Measurements from ENCODE around the gene TUBGCP3. TPM values are rescaled to one million over a fixed set of nuclear protein-coding genes. Genes with fewer than 3 reads are reported as not detected.
"Not testable (repeated sequence)": the region's sequence is repeated elsewhere in the genome, so short reads cannot be mapped to it uniquely, and the experiment has no call there.

TUBGCP3 gene
- total RNA-seq, 1 experiment from 2014 or later = 13.8 TPM

DNA sequence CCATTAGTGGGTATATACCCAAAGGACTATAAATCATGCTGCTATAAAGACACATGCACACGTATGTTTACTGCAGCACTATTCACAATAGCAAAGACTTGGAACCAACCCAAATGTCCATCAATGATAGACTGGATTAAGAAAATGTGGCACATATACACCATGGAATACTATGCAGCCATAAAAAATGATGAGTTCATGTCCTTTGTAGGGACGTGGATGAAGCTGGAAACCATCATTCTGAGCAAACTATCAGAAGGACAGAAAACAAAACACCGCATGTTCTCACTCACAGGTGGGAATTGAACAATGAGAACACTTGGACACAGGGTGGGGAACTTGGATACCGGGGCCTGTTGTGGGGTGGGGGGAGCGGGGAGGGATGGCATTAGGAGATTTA is 39.0 kb downstream of the TUBGCP3 start:
- DNase-seq (ENCODE audit: low spot score); in situ Hi-C loops (cut with HindIII; ENCODE audit: low sequenced_read_pairs): not testable (repeated sequence)

DNA sequence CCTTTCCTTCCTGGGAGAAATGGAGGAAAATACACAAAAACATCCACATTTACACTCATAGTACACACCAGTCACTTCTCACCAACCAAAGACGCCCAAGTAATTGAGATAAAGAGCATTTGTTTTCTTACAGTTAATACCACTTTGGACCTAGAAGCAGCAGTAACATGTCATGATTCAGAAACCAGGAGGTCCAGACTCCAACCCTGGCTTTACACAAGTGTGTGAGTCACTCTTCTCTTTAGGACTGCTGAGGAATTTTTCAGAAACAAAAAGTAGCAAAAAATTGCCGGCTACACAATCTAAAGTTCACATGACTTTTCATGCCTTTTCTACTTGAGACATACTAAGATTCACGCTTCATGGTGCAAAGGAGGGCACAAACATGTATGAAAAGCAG is 42.1 kb downstream of the TUBGCP3 start:
- in situ Hi-C loops (cut with HindIII; ENCODE audit: low sequenced_read_pairs) = no loop called here

DNA sequence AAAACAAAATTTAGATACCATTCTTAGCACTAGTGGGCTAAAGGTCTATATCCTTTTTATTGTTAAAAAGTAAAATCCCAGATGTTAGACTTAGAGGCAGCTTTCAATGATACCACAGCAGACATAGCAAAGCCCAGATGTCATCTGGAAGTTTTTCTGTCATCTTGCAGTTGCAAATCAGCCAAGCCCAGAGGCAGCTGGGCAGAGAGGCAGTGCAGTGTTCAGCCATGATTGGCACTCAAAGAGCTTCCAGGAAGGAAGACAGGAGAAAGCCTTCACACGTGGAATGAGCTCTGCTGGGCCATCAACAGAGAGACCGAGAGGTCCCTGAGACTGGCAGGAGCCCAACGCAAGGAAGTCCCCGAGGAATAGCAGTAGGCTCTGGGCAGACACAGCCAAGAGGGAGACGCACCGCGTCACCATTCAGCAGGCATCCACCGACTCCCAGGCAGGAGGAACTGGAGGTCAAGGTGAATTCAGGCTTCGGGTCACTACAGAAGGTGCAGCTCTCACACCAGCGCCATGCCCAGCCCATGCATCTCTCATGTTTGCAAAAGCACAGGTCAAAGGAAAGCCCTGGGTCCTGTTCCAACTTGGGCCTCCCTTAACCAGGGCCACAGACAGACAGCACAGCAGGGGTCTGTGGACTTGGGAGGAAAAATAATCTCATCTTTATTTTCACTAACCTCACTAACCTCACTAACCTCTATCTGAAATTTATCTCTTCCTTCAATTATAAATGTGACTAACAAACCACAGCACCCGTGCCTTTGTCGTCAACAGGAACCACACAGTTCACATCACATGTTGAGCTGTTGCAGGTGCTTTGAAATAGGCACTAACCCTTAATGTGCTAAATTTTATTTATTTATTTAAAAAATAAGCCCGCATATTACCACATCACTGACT is 54.9 kb downstream of the TUBGCP3 start:
- DNase-seq (ENCODE audit: low spot score) = no peak
- in situ Hi-C loops (cut with HindIII; ENCODE audit: low sequenced_read_pairs) = no loop called here

More for the DNA sequence above, 42.1 kb downstream of the TUBGCP3 start:
- no peak for DNase-seq (ENCODE audit: low spot score)

DNA sequence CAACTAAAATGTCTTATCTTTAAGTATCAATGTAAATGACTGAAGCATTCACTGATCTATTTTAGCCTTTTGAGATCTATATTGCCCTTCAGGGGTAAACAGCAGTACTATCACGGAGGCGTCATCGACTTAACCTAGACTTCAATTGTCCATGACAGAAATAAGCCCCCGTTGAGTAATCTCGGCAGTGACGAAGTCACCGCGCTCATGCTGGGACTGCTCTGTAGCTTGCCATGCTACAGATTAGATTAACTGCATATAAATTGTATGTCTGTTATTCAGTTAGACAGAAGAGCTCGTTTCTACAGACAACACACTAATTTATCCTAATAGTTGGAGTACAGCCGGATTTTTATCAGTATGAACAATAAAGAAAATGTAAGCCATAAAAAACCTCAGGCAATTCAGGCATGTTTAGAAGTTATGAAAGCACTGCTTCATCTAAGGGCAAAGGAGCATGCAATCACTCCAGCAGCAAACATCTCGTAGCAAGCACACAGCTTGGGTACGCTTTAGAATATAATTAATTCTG is 56.6 kb downstream of the TUBGCP3 start:
- no peak for DNase-seq (ENCODE audit: low spot score)
- in situ Hi-C loops (cut with HindIII; ENCODE audit: low sequenced_read_pairs) = no loop called here

DNA sequence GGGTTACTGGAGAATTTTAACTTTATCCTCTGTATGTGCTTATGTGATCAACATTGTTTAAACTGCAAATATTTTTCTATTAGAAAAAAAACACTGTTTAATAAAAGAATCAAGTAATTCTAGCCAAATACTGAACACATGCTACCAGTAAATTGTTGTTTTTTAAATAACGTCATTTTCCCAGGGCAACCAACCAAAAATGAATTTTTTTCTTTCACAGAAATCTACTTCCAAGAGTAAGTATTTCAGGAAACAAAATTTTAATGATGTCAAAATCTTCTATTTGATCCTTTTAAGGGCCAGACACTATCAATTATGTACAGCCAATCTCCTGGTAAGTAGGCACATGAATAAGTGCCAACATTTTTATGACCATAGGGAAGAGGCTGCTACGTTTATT is 57.1 kb downstream of the TUBGCP3 start:
- no peak for DNase-seq (ENCODE audit: low spot score)
- in situ Hi-C loops (cut with HindIII; ENCODE audit: low sequenced_read_pairs) = no loop called here

DNA sequence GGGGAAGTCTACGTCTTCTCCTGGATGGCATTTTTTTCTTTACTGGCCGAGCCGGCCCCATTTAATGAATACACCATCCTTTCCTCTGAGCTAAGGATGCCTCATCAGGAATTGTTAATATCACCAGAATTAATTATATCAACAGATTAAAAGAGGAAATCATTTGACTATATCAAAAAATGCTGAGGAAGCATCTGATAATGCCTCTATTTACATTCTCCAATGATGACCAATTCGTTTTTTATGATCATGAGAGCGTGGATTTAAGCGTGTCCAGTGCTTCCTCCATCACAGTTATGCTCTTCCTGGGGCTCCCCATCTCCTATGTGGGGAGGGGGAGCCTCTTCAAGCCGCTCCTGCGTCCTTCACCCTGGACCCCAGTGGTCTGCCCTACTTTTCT is 58.7 kb downstream of the TUBGCP3 start:
- no peak for DNase-seq (ENCODE audit: low spot score)
- in situ Hi-C loops (cut with HindIII; ENCODE audit: low sequenced_read_pairs) = no loop called here

DNA sequence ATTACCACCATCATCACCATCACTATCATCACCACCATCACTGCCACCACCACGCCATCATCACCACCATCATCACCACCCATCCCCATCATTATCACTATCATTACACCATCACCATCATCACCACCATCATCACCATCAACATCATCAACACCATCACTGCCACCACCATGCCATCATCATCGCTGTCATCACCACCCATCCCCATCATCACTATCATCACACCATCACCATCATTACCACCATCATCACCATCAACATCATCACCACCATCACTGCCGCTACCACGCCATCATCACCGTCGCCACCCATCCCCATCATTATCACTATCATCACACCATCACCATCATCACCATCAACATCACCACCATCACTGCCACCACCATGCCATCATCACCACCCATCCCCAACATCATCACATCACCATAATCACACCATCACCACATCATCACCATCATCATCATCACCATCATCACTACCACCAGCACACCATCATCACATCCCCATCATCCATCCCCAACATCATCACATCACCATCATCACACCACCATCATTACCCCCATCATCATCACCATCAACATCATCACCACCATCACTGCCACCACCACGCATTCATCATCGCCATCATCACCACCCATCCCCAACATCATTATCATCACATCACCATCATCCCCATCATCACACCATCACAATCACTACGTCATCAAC is 61.7 kb downstream of the TUBGCP3 start:
- in situ Hi-C loops (cut with HindIII; ENCODE audit: low sequenced_read_pairs) = no loop called here
- no peak for DNase-seq (ENCODE audit: low spot score)

DNA sequence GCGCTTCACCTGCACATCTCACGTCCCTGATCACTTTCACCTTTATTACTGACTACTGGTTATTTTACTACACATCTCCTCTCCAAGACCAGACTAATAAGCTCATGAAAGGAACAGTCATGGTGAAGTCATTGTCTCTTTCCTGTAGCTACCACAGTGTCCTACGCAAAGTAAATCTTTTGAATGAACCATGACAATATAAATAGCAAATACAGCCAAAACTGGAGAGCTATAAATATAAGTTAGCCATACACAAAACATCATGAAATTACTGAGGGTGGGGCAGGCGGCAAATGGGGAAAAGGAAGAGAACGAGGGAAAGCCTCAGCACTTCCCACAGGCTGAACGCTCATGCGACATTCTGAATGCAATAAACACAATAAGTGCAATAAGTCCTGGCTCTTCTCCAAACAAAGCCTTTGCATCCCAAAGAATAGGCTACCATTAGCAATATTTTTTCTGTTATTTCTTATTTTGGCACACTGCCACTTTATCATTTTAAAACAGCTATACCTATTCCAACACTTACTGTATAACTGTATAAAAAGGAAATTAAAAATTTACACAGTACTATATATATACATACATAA is 62.5 kb downstream of the TUBGCP3 start:
- in situ Hi-C loops (cut with HindIII; ENCODE audit: low sequenced_read_pairs) = no loop called here
- no peak for DNase-seq (ENCODE audit: low spot score)

DNA sequence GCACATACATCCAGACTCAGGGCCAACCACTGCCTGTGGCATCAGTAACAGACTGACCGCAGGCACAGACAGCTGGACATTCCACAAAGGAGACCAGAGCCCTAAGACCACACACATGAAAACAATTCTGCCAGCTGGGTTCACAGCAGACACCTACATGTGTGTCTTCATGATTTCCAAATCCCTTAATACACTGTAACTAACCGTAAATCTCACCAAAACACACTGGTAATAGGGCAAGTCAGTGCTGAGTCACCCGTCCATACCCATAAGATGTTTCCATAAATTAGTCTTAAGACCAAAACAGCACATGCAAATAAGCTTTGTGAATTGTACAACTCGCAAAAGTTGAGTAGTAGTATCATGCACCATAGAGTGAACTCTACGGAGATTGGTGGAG is 65.4 kb downstream of the TUBGCP3 start:
- in situ Hi-C loops (cut with HindIII; ENCODE audit: low sequenced_read_pairs) = no loop called here

DNA sequence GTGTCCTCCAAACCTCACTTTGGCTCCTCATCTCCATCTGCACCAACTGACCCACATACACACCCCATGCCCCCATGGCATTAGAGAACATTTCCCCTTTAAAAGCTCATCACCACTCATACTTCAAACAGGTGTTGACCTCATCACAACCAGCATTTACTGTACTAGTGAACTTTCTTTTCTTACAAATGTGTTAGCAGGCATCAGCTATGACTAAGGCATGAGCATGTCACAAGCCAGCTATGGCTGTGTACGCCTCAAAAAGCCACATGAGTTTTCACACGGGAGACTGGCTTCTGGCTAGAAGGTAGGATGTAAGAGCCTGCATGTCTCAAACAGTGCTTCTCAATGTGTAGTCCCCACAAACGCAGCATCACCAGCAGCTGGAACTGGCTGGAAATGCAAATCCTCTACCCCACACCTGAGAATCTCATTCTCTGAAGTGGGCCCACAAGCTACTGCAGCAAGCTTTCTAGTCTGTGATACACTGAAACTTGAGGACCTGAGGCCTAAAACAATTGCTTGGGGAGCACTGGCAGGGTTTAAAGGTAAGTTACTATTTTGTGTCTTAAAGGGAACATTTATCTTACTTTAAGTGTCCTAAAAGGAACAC is 66.8 kb downstream of the TUBGCP3 start:
- in situ Hi-C loops (cut with HindIII; ENCODE audit: low sequenced_read_pairs) = no loop called here
- no peak for DNase-seq (ENCODE audit: low spot score)

More for the DNA sequence above, 65.4 kb downstream of the TUBGCP3 start:
- no peak for DNase-seq (ENCODE audit: low spot score)

DNA sequence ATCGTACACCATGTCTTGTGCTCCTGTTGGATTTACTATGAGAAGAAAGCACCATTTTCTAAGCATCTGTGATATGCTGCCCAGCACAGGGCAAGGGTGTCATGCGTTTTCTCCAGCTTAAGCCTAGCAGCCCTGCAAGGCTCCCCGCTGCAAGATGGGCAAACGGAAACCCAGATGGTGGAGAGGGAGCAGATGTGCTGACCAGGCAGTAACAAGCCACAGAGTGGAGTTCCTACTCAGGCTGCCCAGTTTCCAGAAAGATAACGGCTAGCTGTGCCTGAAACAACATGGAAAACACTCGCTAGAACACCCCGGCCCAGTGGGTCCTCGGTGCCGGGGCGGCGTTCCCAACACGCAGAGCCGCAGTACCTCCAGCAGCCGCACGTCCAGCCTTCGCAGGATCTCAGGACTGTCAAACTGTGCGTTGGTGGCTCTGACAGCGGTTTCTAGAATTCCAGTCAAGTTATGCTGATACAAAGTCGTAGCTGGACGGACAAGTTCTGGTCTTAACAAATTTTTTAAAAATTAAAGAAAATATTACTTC is 68.4 kb downstream of the TUBGCP3 start:
- DNase-seq (ENCODE audit: low spot score) = no peak
- in situ Hi-C loops (cut with HindIII; ENCODE audit: low sequenced_read_pairs) = no loop called here

DNA sequence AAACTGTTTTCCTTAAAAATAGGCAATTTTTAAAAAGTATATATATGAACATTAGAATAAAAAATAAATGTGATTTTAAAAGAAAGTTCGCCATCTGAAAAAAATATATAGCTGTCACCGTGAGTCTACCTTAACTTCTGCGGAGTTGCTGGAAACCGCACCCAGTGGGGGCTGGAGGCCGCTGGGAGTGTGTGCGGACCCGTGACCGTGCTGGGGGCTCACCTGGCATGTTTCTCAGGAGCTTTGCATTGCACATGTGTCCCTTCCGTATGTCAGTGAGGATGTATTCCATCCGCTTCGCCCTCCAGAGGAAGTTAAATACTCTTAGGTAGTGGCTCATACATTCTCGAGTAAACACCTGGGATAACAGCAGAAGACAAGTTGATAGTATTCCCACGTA is 71.7 kb downstream of the TUBGCP3 start:
- DNase-seq (ENCODE audit: low spot score) = no peak

DNA sequence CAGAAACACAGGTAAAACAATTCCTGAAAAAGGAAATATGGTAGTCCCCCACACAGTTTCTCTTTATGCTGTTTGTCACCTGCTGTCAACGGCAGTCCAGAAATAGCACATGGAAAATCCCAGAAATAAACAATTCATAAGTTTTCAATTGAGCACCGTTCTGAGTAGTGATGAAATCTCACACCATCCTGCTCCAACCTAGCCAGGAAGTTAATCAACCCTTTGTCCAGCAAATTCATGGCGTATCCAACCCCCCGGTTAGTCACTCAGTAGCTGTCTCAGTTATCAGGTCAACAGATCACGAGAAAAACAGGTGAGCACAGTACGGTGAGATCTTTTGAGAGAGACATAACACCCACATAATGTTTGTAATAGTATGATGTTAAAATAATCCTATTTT is 74.2 kb downstream of the TUBGCP3 start:
- no peak for DNase-seq (ENCODE audit: low spot score)
- in situ Hi-C loops (cut with HindIII; ENCODE audit: low sequenced_read_pairs) = no loop called here

More for the DNA sequence above, 71.7 kb downstream of the TUBGCP3 start:
- in situ Hi-C loops (cut with HindIII; ENCODE audit: low sequenced_read_pairs) = no loop called here

DNA sequence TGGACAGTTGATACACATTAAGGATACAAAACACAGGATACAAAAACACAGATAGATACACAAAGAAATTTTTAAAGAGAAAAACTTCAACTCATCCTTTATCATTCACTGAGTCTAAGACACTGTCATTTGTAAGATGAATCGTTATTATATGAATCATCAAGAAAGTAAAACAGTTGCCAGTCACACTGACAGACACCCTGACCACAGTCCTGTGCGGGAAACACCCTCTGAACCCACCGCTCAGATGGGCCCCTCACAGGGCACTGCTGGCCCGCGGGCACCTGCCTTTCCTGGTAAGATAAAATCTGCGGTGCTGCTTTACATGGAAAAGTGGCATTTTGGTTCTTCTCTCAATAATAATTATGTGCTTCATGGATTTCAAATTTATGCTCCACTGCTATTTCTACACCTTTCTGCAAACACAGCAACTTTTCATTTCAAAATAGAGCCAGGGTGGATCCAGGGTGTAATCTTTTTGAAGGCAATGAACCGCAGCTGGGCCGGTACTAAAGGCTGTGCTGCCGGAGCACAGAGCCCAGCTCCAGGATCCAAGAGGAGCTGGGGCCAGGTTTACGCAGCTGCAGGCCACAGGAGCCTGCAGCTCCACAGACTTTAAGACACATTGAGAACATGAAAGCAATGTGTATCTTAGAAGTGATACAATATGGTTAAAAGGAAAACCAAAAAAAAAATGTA is 76.8 kb downstream of the TUBGCP3 start:
- no peak for DNase-seq (ENCODE audit: low spot score)
- in situ Hi-C loops (cut with HindIII; ENCODE audit: low sequenced_read_pairs) = no loop called here

DNA sequence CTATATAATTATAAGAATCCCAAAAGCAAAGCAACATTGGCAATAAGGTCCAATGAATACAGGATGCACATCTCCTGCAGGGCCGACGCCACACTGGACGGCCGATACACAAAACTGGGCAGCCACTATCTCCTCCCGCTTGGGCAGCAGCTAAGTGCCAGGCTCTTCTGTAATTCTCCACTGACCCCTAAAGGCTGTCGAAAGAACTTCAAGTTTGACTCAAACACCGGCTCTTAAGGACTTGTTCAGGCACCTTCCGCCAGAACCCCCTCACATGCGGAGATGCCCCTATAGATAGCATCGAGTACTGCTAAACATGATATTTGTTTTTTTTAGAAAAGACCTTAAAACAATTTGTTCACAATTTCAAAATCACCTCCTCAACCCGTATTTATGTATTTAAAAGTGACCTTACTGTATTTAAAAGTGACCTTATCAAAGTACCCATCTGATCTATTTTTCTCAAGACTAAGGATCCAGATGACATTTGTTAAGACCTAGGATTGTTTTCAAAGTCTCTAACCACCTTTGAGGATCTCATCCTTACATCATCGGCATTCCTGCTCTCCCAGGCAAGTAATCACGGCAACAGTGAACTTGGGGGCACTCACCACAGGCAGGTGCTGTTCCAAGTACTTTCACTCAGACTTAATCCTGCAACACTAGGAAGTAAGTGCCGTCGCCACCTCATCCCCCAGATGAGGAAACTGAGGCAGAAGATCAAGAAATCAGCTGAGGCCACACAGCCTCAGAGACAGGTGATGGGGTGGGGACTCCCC is 77.8 kb downstream of the TUBGCP3 start:
- peak; percentile 68 for DNase-seq (ENCODE audit: low spot score)
- in situ Hi-C loops (cut with HindIII; ENCODE audit: low sequenced_read_pairs) = no loop called here

DNA sequence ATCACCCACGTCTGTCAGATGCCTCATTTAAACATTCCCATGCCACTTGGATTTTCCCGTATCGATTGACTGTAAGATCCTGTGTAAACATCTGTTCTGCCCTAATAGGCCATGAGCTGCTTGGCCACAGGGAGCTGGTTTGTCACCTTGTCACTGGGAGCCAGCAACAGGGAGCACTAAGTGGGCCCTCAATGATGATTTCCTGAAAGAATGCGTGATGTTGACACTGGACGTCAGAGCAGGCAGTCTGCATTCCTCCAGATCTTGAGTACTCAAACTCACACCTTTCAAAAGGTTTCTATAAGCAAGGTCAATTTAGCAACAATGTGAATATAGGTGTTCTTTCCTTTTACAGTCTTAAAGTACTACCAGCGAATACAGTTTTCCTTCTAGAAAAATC is 78.8 kb downstream of the TUBGCP3 start:
- no peak for DNase-seq (ENCODE audit: low spot score)
- in situ Hi-C loops (cut with HindIII; ENCODE audit: low sequenced_read_pairs) = no loop called here

DNA sequence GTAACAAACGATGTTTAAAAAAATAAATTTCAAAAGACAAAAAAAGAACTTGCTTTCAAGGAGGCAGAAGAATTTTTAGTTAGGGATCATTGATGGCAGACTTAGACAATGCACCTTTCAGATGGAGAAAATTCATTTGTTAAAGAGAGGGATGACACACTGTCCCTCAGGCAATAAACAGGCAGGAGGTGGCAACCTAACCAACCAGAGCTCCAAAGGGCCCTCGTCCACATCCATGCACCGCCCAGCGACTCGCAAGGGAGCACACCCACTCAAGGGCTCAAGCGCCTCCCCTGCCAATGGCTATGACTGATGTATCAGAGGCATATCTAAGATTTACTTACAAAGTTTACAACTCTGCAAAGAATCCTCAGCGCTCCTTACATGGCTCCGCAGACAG is 81.9 kb downstream of the TUBGCP3 start:
- DNase-seq (ENCODE audit: low spot score) = no peak
- in situ Hi-C loops (cut with HindIII; ENCODE audit: low sequenced_read_pairs) = no loop called here

DNA sequence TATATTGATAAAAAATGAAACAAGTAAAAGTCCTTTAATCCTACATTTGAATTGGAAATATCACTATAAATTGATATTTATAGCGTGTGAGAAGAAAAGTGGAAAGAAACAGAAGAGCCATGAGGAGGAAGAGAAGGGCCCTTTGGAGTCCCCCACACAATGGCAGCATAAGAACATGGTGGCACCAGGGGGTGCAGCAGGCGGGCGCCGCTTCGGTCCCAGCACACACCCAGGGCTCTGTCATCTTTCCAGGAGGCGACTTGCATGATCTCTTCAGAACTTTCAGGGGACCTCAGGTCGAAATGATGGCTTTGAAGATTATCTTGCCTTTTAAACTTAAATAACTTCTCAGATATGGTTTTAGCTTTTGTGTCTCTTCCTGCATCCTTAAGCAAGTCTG is 91.8 kb downstream of the TUBGCP3 start:
- in situ Hi-C loops (cut with HindIII; ENCODE audit: low sequenced_read_pairs) = no loop called here

More for the DNA sequence above, 91.8 kb downstream of the TUBGCP3 start:
- DNase-seq (ENCODE audit: low spot score) = no peak

Measured in G401 (cell line).